ENCODE results near the gene SHROOM4. TPM values are rescaled to one million over a fixed set of nuclear protein-coding genes. Genes with fewer than 3 reads are reported as not detected.

SHROOM4 gene
- total and polyA plus RNA-seq, 2 donors (not counting 1 experiment from before 2014, with no cell fraction given), result not detected

GRCh38 chrX:50644496-50644895, 169.5 kb downstream of the SHROOM4 start:
- H3K27ac ChIP-seq (ENCODE audit: low read length in 2 of 2), result no peak overlapping the region
- H3K27me3 ChIP-seq (replicated peaks in 1 of 4; ENCODE audit: control extremely low read depth in 1 of 4, control insufficient read depth in 3 of 4, insufficient read depth in 4 of 4, low read length in 3 of 4), result no peaks in the 10 kb centered on the region
- no peaks in the 10 kb centered on the region for H4K20me1 ChIP-seq (ENCODE audit: control insufficient read depth, insufficient read depth, low read length, poor library complexity, severe bottlenecking)
- H3K36me3 ChIP-seq (replicated peaks in 1 of 2; ENCODE audit: control extremely low read depth in 1 of 2, control insufficient read depth in 1 of 2, extremely low read depth in 1 of 2, insufficient read depth in 2 of 2, low read length in 1 of 2), result no peaks in the 10 kb centered on the region
- ChIA-PET CTCF (no interaction called here), POLR2A (no interaction called here)
- no peaks in the 10 kb centered on the region for H3K9me3 ChIP-seq (ENCODE audit: control extremely low read depth in 1 of 3, control insufficient read depth in 2 of 3, insufficient read depth in 1 of 3, low read length in 2 of 3)
- intact Hi-C loops (cut with micrococcal nuclease), result no loop called here
- Mint-ChIP-seq H3K27me3 (no peaks in the 10 kb centered on the region), H3K4me3 (no peak overlapping the region), H3K9me3 (ENCODE audit: insufficient read depth) (no peaks in the 10 kb centered on the region), H3K4me1 (no peaks in the 10 kb centered on the region), H3K27ac (no peak overlapping the region)
- H3K4me3 ChIP-seq (ENCODE audit: control extremely low read depth in 1 of 5, extremely low read depth in 1 of 5, insufficient read depth in 1 of 5, low read depth in 2 of 5, low read length in 4 of 5), result no peak overlapping the region
- no peaks in the 10 kb centered on the region for H3K4me1 ChIP-seq (ENCODE audit: control insufficient read depth in 2 of 2, insufficient read depth in 2 of 2, low read length in 2 of 2)
- no peak overlapping the region for H2AFZ ChIP-seq (ENCODE audit: insufficient read depth, low read depth, low read length, poor library complexity, severe bottlenecking)
- no peak overlapping the region for H3K9ac ChIP-seq (ENCODE audit: low read length)
- H3K4me2 ChIP-seq (replicated peaks; ENCODE audit: low read depth, low read length, poor library complexity, severe bottlenecking), result no peak overlapping the region
- ATAC-seq (ENCODE audit: low read depth), result no peak
- TF ChIP-seq EZH2 (IDR thresholded peaks at IDR 0.05; ENCODE audit: borderline replicate concordance, insufficient read depth, low read depth, low read length, poor library complexity, severe bottlenecking), result no peak
- TF ChIP-seq, protein P1, sequence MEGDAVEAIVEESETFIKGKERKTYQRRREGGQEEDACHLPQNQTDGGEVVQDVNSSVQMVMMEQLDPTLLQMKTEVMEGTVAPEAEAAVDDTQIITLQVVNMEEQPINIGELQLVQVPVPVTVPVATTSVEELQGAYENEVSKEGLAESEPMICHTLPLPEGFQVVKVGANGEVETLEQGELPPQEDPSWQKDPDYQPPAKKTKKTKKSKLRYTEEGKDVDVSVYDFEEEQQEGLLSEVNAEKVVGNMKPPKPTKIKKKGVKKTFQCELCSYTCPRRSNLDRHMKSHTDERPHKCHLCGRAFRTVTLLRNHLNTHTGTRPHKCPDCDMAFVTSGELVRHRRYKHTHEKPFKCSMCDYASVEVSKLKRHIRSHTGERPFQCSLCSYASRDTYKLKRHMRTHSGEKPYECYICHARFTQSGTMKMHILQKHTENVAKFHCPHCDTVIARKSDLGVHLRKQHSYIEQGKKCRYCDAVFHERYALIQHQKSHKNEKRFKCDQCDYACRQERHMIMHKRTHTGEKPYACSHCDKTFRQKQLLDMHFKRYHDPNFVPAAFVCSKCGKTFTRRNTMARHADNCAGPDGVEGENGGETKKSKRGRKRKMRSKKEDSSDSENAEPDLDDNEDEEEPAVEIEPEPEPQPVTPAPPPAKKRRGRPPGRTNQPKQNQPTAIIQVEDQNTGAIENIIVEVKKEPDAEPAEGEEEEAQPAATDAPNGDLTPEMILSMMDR (IDR thresholded peaks at IDR 0.05), result no peak
- H3K79me2 ChIP-seq (ENCODE audit: control insufficient read depth, insufficient read depth, low read length), result no peaks in the 10 kb centered on the region
- DNase-seq, result no peak

DNA sequence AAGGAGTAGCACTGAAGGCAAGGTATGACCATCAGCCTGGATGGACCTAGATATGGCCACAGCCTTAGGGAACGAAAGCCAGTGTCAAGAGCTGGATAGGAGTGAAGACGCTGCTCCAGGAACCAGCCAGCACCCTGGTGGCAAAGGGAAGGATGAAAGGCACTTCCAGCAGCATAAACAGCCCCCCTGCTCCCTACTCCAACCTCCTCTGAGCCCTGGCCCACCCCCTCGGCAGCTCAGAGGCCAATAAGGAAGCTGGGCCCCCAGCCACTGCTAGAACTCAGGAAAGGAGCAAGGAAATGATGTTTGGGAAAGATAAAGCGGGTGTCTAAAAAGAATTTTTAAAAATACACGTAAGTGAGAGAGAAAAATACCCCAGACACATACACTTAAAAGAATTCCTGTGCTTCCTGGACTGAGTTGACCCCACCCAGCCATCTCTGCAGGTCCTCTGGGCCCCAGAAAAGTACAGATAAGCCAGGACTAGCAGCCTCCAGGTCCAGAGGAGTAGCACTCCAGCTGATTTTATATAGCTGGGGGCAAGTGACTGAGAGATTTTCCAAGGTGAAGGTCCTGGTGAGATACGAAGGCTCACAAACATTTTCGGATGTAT, 170.4 kb downstream of the SHROOM4 start:
- Mint-ChIP-seq H3K9me3 (ENCODE audit: insufficient read depth) (no peaks in the 10 kb centered on the region), H3K4me1 (no peaks in the 10 kb centered on the region), H3K4me3 (no peak overlapping the region), H3K27me3 (no peaks in the 10 kb centered on the region), H3K27ac (no peak overlapping the region)
- ChIA-PET POLR2A (no interaction called here), CTCF (no interaction called here)
- no peak overlapping the region for H3K4me3 ChIP-seq (ENCODE audit: control extremely low read depth in 1 of 5, extremely low read depth in 1 of 5, insufficient read depth in 1 of 5, low read depth in 2 of 5, low read length in 4 of 5)
- H2AFZ ChIP-seq (ENCODE audit: insufficient read depth, low read depth, low read length, poor library complexity, severe bottlenecking), result no peak overlapping the region
- H4K20me1 ChIP-seq (ENCODE audit: control insufficient read depth, insufficient read depth, low read length, poor library complexity, severe bottlenecking), result no peaks in the 10 kb centered on the region
- WGBS (ENCODE audit: insufficient coverage), result 80% methylated on average over 1 of the region's 7 CpGs
- H3K9me3 ChIP-seq (ENCODE audit: control extremely low read depth in 1 of 3, control insufficient read depth in 2 of 3, insufficient read depth in 1 of 3, low read length in 2 of 3), result no peaks in the 10 kb centered on the region
- intact Hi-C loops (cut with micrococcal nuclease), result no loop called here
- H3K4me2 ChIP-seq (replicated peaks; ENCODE audit: low read depth, low read length, poor library complexity, severe bottlenecking), result no peak overlapping the region
- H3K27ac ChIP-seq (ENCODE audit: low read length in 2 of 2), result no peak overlapping the region
- H3K36me3 ChIP-seq (replicated peaks in 1 of 2; ENCODE audit: control extremely low read depth in 1 of 2, control insufficient read depth in 1 of 2, extremely low read depth in 1 of 2, insufficient read depth in 2 of 2, low read length in 1 of 2), result no peaks in the 10 kb centered on the region
- DNase-seq (no peak), ATAC-seq (ENCODE audit: low read depth) (no peak)
- H3K27me3 ChIP-seq (replicated peaks in 1 of 4; ENCODE audit: control extremely low read depth in 1 of 4, control insufficient read depth in 3 of 4, insufficient read depth in 4 of 4, low read length in 3 of 4), result no peaks in the 10 kb centered on the region
- no peaks in the 10 kb centered on the region for H3K4me1 ChIP-seq (ENCODE audit: control insufficient read depth in 2 of 2, insufficient read depth in 2 of 2, low read length in 2 of 2)
- no peak overlapping the region for H3K9ac ChIP-seq (ENCODE audit: low read length)
- TF ChIP-seq, protein P1 (IDR thresholded peaks at IDR 0.05), result no peak
- no peak for TF ChIP-seq EZH2 (IDR thresholded peaks at IDR 0.05; ENCODE audit: borderline replicate concordance, insufficient read depth, low read depth, low read length, poor library complexity, severe bottlenecking)
- no peaks in the 10 kb centered on the region for H3K79me2 ChIP-seq (ENCODE audit: control insufficient read depth, insufficient read depth, low read length)
